SK-N-SH treated with all-trans-retinoic acid at 6 μM for 48 hours (cell line): ENCODE data around the gene IGSF11.
"Not testable (repeated sequence)": the region's sequence is repeated elsewhere in the genome, so short reads cannot be mapped to it uniquely, and the experiment has no call there.

Experiments used
- ATAC-seq: fragments of 200-7000 bp; cut with Tn5 transposase; 3 replicates; pipeline ENCODE4 v1.9.1; 2020; ENCODE audit warnings: mild to moderate bottlenecking, moderate library complexity
- ARNTL ChIP-seq: fragments of 450-650 bp; formaldehyde crosslinking; IDR thresholded peaks from 2 replicates; pipeline ENCODE4 v1.5.0; 2020; ENCODE audit warnings: low read depth, mild to moderate bottlenecking, moderate library complexity, borderline replicate concordance
- BACH2 ChIP-seq: fragments of 250-450 bp; sonication (Bioruptor Pico); IDR thresholded peaks from 2 replicates; pipeline ENCODE4 v1.9.0; 2021; ENCODE audit warnings: mild to moderate bottlenecking, borderline replicate concordance
- CREB5 ChIP-seq: fragments of 250-450 bp; sonication (Bioruptor Pico); IDR thresholded peaks from 2 replicates; pipeline ENCODE4 v1.5.1; 2020; ENCODE audit warnings: low read depth, mild to moderate bottlenecking, moderate library complexity
- ESRRG ChIP-seq: fragments of 250-450 bp; sonication (Bioruptor Pico); IDR thresholded peaks from 2 replicates; pipeline ENCODE4 v1.6.1; 2021; ENCODE audit warnings: mild to moderate bottlenecking
- ISL1 ChIP-seq: fragments of 250-450 bp; sonication (Bioruptor Pico); IDR thresholded peaks from 2 replicates; pipeline ENCODE4 v2.1.2; 2022; ENCODE audit warnings: mild to moderate bottlenecking, moderate library complexity
- OSR1 ChIP-seq: fragments of 250-450 bp; sonication (Bioruptor Pico); IDR thresholded peaks from 2 replicates; pipeline ENCODE4 v1.8.0; 2022; ENCODE audit warnings: moderate library complexity, mild to moderate bottlenecking, inconsistent platforms
- POU6F1 ChIP-seq: fragments of 250-450 bp; sonication (Bioruptor Pico); IDR thresholded peaks from 2 replicates; pipeline ENCODE4 v1.8.0; 2021; ENCODE audit warnings: low read depth, mild to moderate bottlenecking, moderate library complexity, borderline replicate concordance
- PPARA ChIP-seq: fragments of 250-450 bp; sonication (Bioruptor Pico); IDR thresholded peaks from 2 replicates; pipeline ENCODE4 v1.5.0; 2020; ENCODE audit warnings: mild to moderate bottlenecking, borderline replicate concordance
- RARB ChIP-seq: fragments of 250-450 bp; sonication (Bioruptor Pico); IDR thresholded peaks from 2 replicates; pipeline ENCODE4 v1.8.0; 2021; ENCODE audit warnings: mild to moderate bottlenecking, moderate library complexity
- SNAI2 ChIP-seq: fragments of 250-450 bp; sonication (Bioruptor Pico); IDR thresholded peaks from 2 replicates; pipeline ENCODE4 v1.5.0; 2020; ENCODE audit warnings: mild to moderate bottlenecking, moderate library complexity
- TOX ChIP-seq: fragments of 250-450 bp; sonication (Bioruptor Pico); IDR thresholded peaks from 2 replicates; pipeline ENCODE4 v1.8.0; 2021; ENCODE audit warnings: mild to moderate bottlenecking, moderate library complexity, borderline replicate concordance
- TSHZ2 ChIP-seq: fragments of 250-450 bp; sonication (Bioruptor Pico); IDR thresholded peaks from 2 replicates; pipeline ENCODE4 v1.5.0; 2020; ENCODE audit warnings: mild to moderate bottlenecking, moderate library complexity
- ZC3H10 ChIP-seq: fragments of 250-450 bp; sonication (Bioruptor Pico); IDR thresholded peaks from 2 replicates; pipeline ENCODE4 v1.5.1; 2021; ENCODE audit warnings: mild to moderate bottlenecking, moderate library complexity
- ZFP3 ChIP-seq: fragments of 250-450 bp; sonication (Bioruptor Pico); IDR thresholded peaks from 2 replicates; pipeline ENCODE4 v1.5.0; 2020; ENCODE audit warnings: mild to moderate bottlenecking, moderate library complexity
- ZFP30 ChIP-seq: fragments of 450-650 bp; formaldehyde crosslinking; IDR thresholded peaks from 2 replicates; pipeline ENCODE4 v1.5.0; 2022; ENCODE audit warnings: mild to moderate bottlenecking, moderate library complexity
- ZNF70 ChIP-seq: fragments of 450-650 bp; formaldehyde crosslinking; IDR thresholded peaks from 2 replicates; pipeline ENCODE4 v1.5.0; 2020; ENCODE audit warnings: mild to moderate bottlenecking, moderate library complexity
- ZNF8 ChIP-seq: fragments of 450-650 bp; formaldehyde crosslinking; IDR thresholded peaks from 2 replicates; pipeline ENCODE4 v1.5.0; 2020; ENCODE audit warnings: mild to moderate bottlenecking, moderate library complexity
- TF ChIP-seq, protein P1 (sequence below): fragments of 250-450 bp; sonication (Bioruptor Pico); IDR thresholded peaks from 2 replicates; pipeline ENCODE4 v1.8.0; 2020; ENCODE audit warnings: mild to moderate bottlenecking, moderate library complexity, borderline replicate concordance
- TF ChIP-seq, protein P2 (sequence below): fragments of 250-450 bp; sonication (Bioruptor Pico); IDR thresholded peaks from 2 replicates; pipeline ENCODE4 v1.5.1; 2021; ENCODE audit warnings: mild to moderate bottlenecking, moderate library complexity

The IGSF11 gene

DNA sequence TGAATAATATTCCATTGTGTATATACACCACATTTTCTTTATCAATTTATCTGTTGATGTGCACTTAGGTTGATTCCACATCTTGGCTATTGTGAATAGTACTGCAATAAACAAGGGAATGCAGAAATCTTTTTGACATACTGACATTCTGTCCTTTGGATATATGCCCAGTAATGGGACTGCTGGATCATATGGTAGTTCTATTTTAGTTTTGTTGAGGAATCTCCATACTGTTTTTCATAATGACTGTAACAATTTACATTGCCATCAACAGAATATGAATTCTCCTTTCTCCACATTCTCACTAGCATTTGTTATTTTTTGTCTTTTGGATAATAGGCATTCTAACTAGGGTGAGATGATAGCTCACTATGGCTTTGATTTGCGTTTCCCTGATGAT lies 174.7 kb downstream of the IGSF11 start:
- no peak for TF ChIP-seq ZFP30 (CRISPR knock-in tag)
- no peak for TF ChIP-seq TOX (CRISPR knock-in tag)
- no peak for TF ChIP-seq POU6F1 (CRISPR knock-in tag)
- no peak for TF ChIP-seq CREB5
- no peak for TF ChIP-seq ESRRG (CRISPR knock-in tag)
- no peak for TF ChIP-seq ISL1 (CRISPR knock-in tag)
- TF ChIP-seq ZNF70 (CRISPR knock-in tag) = no peak
- no peak for TF ChIP-seq OSR1 (CRISPR knock-in tag)
- TF ChIP-seq PPARA (CRISPR knock-in tag) = no peak
- no peak for TF ChIP-seq BACH2 (CRISPR knock-in tag)
- no peak for TF ChIP-seq RARB
- TF ChIP-seq SNAI2 (CRISPR knock-in tag) = no peak
- TF ChIP-seq, protein P1, sequence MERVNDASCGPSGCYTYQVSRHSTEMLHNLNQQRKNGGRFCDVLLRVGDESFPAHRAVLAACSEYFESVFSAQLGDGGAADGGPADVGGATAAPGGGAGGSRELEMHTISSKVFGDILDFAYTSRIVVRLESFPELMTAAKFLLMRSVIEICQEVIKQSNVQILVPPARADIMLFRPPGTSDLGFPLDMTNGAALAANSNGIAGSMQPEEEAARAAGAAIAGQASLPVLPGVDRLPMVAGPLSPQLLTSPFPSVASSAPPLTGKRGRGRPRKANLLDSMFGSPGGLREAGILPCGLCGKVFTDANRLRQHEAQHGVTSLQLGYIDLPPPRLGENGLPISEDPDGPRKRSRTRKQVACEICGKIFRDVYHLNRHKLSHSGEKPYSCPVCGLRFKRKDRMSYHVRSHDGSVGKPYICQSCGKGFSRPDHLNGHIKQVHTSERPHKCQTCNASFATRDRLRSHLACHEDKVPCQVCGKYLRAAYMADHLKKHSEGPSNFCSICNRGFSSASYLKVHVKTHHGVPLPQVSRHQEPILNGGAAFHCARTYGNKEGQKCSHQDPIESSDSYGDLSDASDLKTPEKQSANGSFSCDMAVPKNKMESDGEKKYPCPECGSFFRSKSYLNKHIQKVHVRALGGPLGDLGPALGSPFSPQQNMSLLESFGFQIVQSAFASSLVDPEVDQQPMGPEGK (CRISPR knock-in tag) = no peak
- TF ChIP-seq ARNTL (CRISPR knock-in tag) = no peak
- no peak for TF ChIP-seq TSHZ2
- TF ChIP-seq, protein P2, sequence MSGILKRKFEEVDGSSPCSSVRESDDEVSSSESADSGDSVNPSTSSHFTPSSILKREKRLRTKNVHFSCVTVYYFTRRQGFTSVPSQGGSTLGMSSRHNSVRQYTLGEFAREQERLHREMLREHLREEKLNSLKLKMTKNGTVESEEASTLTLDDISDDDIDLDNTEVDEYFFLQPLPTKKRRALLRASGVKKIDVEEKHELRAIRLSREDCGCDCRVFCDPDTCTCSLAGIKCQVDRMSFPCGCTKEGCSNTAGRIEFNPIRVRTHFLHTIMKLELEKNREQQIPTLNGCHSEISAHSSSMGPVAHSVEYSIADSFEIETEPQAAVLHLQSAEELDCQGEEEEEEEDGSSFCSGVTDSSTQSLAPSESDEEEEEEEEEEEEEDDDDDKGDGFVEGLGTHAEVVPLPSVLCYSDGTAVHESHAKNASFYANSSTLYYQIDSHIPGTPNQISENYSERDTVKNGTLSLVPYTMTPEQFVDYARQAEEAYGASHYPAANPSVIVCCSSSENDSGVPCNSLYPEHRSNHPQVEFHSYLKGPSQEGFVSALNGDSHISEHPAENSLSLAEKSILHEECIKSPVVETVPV (CRISPR knock-in tag) = no peak
- no peak for TF ChIP-seq ZNF8 (CRISPR knock-in tag)
- ATAC-seq = no peak

DNA sequence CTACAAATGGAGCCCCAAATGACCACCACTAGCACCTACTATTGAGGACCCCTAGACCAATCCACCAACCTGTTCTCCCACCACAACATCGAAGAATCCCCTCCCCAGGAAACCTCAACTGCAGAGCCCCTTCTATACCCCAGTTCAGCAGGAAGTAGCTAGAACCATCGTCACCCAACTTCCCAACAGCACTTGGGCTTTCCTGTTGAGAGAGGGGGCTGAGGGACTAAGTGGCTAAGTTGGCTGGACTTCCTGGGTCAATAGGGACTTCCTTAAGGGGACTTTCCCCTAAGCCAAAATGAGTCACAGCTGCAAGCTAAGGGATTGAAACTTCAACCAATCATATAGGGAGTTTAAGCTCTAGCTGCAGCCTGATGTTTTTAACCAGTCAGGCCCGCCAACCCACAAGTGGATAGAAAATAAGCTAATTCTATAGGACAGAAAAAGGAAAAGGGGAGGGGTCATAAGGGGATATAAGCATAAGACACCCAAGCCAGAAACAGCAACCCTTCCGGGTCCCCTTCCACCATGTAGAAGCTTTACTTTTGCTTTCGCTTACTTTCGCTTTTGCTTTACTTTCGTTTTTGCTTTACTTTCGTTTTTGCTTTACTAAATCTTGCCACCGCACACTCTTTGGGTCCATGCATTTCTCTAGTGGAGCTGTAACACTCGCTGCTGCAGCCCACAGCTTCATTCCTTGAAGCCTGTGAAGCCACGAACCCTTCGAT lies 183.0 kb downstream of the IGSF11 start:
- not testable (repeated sequence) for ATAC-seq

GRCh38 chr3:118850687-118851086 lies 184.0 kb downstream of the IGSF11 start:
- no peak for TF ChIP-seq TOX (CRISPR knock-in tag)
- TF ChIP-seq ESRRG (CRISPR knock-in tag) = no peak
- TF ChIP-seq, protein P1 (CRISPR knock-in tag) = no peak
- TF ChIP-seq ZFP3 (CRISPR knock-in tag) = no peak
- no peak for TF ChIP-seq ISL1 (CRISPR knock-in tag)
- TF ChIP-seq ZC3H10 (CRISPR knock-in tag) = no peak
- ATAC-seq = no peak
